Measurements from ENCODE around the gene WDR45B.

The WDR45B gene

DNA sequence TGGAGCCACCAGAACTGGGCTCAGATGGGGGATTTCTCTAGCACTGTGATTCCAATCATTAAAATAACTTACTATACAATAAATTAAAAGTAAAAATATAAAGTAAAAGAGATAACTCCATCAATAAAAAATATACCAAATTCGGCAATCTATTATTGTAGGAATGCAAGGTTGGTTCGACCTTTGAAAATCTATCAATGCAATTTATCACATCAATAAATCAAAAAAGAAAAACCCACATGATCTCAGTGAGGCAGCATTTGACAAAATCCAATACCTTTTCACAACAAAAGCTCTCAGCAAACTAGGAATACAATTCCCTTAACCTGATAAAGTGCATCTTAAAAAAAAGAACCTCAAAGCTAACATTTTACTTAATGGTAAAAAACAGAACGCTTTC, 33.3 kb upstream of the WDR45B start:
- Histone ChIP-seq H3K4me2 (no peak overlapping the region), H3K9ac (no peak overlapping the region), H4K20me1 (ENCODE audit: insufficient read depth) (no peaks in the 10 kb centered on the region), H3K27me3 (ENCODE audit: insufficient read depth, low read depth) (no peaks in the 10 kb centered on the region), H3K79me2 (ENCODE audit: insufficient read depth, low read depth) (no peaks in the 10 kb centered on the region), H2AFZ (ENCODE audit: low read depth) (no peak overlapping the region), H3K27ac (no peak overlapping the region), H3K36me3 (ENCODE audit: insufficient read depth) (no peaks in the 10 kb centered on the region), H3K4me1 (ENCODE audit: low read depth, poor library complexity, severe bottlenecking) (no peaks in the 10 kb centered on the region), H3K4me3 (IDR thresholded peaks at IDR 0.05; ENCODE audit: insufficient read depth, low read depth, low read length) (no peak overlapping the region)
- TF ChIP-seq, protein P1, sequence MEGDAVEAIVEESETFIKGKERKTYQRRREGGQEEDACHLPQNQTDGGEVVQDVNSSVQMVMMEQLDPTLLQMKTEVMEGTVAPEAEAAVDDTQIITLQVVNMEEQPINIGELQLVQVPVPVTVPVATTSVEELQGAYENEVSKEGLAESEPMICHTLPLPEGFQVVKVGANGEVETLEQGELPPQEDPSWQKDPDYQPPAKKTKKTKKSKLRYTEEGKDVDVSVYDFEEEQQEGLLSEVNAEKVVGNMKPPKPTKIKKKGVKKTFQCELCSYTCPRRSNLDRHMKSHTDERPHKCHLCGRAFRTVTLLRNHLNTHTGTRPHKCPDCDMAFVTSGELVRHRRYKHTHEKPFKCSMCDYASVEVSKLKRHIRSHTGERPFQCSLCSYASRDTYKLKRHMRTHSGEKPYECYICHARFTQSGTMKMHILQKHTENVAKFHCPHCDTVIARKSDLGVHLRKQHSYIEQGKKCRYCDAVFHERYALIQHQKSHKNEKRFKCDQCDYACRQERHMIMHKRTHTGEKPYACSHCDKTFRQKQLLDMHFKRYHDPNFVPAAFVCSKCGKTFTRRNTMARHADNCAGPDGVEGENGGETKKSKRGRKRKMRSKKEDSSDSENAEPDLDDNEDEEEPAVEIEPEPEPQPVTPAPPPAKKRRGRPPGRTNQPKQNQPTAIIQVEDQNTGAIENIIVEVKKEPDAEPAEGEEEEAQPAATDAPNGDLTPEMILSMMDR (conservative IDR thresholded peaks at IDR 0.05; ENCODE audit: low read depth, low read length): no peak

DNA sequence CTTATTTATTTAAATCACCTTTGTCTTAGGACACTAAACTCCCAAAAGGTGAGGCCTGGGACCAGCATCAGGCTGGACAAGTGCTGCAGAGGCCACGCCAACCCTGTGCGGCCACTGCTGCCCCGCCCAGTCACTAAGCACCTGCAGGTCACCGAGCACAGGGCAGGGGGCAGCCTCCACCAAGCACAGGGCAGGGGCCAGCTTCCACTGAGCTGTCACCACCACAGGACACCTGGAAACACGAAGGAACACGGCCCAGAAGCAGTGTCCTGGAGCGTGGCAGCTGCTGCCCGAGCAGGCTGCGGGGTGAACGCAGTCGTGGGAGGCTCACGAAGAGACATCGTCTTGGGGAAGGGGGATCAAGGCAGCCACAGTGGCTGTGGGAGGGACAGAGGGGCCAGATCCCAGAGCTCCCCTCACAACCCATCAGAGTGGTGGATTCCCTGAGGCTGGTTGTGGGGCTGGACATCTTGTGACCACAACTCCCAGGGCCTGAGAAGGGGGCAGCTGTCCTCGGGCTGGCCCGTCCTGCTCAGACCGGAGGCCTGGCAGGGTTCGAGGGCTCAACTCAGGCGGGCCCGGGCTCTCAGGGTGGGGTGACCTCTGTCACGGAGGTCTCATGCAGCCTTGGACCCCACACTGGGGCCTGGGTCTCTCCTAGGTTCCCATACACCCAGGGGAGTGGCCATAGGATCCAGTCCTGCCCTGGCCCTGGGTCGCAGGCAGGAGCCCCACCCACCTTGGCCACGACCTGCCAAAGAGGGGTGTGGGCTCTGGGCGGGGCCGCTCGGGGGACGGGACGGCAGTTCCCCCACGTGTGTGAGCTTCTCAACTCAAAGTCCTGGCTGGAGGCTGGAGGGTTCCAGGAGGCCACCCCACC, 31.6 kb upstream of the WDR45B start:
- Histone ChIP-seq H3K9ac (no peak overlapping the region), H4K20me1 (ENCODE audit: insufficient read depth) (no peaks in the 10 kb centered on the region), H3K4me1 (ENCODE audit: low read depth, poor library complexity, severe bottlenecking) (no peaks in the 10 kb centered on the region), H3K4me2 (no peak overlapping the region), H3K36me3 (ENCODE audit: insufficient read depth) (no peaks in the 10 kb centered on the region), H2AFZ (ENCODE audit: low read depth) (no peak overlapping the region), H3K79me2 (ENCODE audit: insufficient read depth, low read depth) (no peaks in the 10 kb centered on the region), H3K27me3 (ENCODE audit: insufficient read depth, low read depth) (no peaks in the 10 kb centered on the region), H3K27ac (no peak overlapping the region), H3K4me3 (IDR thresholded peaks at IDR 0.05; ENCODE audit: insufficient read depth, low read depth, low read length) (no peak overlapping the region)
- TF ChIP-seq, protein P1 (conservative IDR thresholded peaks at IDR 0.05; ENCODE audit: low read depth, low read length): no peak

DNA sequence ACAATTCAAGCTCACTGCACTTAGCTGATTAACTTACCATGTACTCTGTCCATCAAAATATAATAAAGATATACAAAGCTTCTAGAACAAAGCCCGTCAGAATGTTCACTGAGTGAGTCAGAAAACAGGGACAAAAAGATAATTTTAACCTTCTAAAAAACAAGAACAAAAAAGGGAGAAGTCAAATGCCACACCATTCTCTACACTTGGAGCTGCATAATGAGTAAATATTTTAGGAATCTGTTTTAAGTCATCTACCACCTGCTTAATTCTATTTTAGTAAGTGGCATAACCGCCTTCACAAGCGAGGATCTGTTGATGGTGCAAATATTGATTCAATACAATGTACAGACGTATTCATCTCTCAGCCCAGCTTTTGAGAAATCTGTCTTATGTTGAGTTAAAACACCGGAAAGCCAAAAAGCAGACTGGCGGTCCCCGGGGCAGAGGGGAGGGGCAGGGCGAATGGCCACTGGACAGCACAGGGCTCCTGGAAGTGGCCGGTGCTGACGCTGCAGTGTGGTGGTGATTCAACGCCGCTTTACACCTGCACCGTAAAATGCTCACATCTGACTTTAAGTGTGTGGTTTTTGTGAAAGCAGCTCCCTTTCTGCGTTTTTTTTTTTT, 30.1 kb upstream of the WDR45B start:
- no peak overlapping the region for H3K4me3 ChIP-seq (IDR thresholded peaks at IDR 0.05; ENCODE audit: insufficient read depth, low read depth, low read length)
- no peaks in the 10 kb centered on the region for H3K27me3 ChIP-seq (ENCODE audit: insufficient read depth, low read depth)
- H3K4me2 ChIP-seq: no peak overlapping the region
- TF ChIP-seq, protein P1 (conservative IDR thresholded peaks at IDR 0.05; ENCODE audit: low read depth, low read length): no peak
- no peak overlapping the region for H3K9ac ChIP-seq
- no peaks in the 10 kb centered on the region for H3K36me3 ChIP-seq (ENCODE audit: insufficient read depth)
- H3K4me1 ChIP-seq (ENCODE audit: low read depth, poor library complexity, severe bottlenecking): no peaks in the 10 kb centered on the region
- H2AFZ ChIP-seq (ENCODE audit: low read depth): no peak overlapping the region
- no peaks in the 10 kb centered on the region for H3K79me2 ChIP-seq (ENCODE audit: insufficient read depth, low read depth)
- H3K27ac ChIP-seq: no peak overlapping the region
- no peaks in the 10 kb centered on the region for H4K20me1 ChIP-seq (ENCODE audit: insufficient read depth)

GRCh38 chr17:82677353-82677925, 29.2 kb upstream of the WDR45B start:
- no peak overlapping the region for H3K4me2 ChIP-seq
- TF ChIP-seq, protein P1 (conservative IDR thresholded peaks at IDR 0.05; ENCODE audit: low read depth, low read length): no peak
- no peaks in the 10 kb centered on the region for H3K36me3 ChIP-seq (ENCODE audit: insufficient read depth)
- H4K20me1 ChIP-seq (ENCODE audit: insufficient read depth): no peaks in the 10 kb centered on the region
- H3K79me2 ChIP-seq (ENCODE audit: insufficient read depth, low read depth): no peaks in the 10 kb centered on the region
- H3K27ac ChIP-seq: no peak overlapping the region
- H3K27me3 ChIP-seq (ENCODE audit: insufficient read depth, low read depth): no peaks in the 10 kb centered on the region
- no peaks in the 10 kb centered on the region for H3K4me1 ChIP-seq (ENCODE audit: low read depth, poor library complexity, severe bottlenecking)
- H3K9ac ChIP-seq: no peak overlapping the region
- no peak overlapping the region for H3K4me3 ChIP-seq (IDR thresholded peaks at IDR 0.05; ENCODE audit: insufficient read depth, low read depth, low read length)
- H2AFZ ChIP-seq (ENCODE audit: low read depth): no peak overlapping the region
